Activated CD4-positive, alpha-beta T cell treated with anti-CD3 and anti-CD28 coated beads, Interleukin-2, Interleukin-4, amounts not matched to agents 100 ng/mL and 50 ng/mL, durations not matched to agents 16 hours and 8 hours (primary cell): ENCODE measurements around the gene PTPMT1.

Source experiments
- DNase-seq: peaks from one replicate; pipeline ENCODE4 v3.0.0-alpha.2; 2020; ENCODE audit warnings: low spot score

The PTPMT1 gene

GRCh38 chr11:47607380-47607779 is 42.0 kb downstream of the PTPMT1 start:
- DNase-seq: no peak

- no peak for DNase-seq
These were observed 44.3 kb downstream of the PTPMT1 start for GRCh38 chr11:47609675-47610074.

DNA sequence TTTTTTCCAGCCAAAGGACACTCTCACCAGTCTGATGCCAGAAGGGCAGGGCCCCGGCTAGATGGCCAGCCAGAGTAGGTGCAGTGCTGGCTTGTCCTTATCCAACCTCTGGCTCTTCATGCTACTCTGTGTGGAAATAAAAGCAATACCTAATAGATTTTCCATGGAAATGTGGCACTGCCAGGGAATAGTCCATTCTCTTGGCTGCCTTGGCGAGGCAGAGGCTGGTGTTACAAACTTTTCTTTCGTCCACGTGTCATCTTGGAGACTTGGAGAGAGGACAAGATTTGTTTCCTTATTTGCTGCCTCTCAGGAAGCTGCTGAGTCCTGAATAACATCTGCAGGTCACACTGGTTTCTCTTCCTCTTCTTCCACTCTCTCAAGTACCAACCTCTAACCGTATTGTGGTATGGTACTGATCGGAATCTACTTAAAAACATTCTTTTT is 46.0 kb downstream of the PTPMT1 start:
- DNase-seq: no peak

DNA sequence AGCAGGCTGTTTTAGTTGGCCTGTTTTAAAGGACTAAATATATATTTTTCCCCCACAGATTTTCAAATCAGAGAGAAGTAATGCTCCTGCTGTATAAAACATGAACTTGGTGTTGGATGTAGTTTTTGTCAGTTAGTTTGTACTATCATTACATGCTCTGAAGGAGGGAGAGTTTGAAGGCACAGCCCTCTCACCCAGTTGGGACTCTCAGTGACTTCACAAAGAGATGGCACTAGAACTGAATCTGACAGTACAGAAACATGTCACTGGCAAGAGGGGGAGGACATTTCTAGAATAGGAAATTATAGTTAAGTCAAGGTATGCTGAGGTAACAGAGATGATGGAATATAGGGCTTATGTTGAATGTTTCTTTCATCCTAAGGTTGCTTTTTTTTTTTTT is 49.9 kb downstream of the PTPMT1 start:
- no peak for DNase-seq

DNA sequence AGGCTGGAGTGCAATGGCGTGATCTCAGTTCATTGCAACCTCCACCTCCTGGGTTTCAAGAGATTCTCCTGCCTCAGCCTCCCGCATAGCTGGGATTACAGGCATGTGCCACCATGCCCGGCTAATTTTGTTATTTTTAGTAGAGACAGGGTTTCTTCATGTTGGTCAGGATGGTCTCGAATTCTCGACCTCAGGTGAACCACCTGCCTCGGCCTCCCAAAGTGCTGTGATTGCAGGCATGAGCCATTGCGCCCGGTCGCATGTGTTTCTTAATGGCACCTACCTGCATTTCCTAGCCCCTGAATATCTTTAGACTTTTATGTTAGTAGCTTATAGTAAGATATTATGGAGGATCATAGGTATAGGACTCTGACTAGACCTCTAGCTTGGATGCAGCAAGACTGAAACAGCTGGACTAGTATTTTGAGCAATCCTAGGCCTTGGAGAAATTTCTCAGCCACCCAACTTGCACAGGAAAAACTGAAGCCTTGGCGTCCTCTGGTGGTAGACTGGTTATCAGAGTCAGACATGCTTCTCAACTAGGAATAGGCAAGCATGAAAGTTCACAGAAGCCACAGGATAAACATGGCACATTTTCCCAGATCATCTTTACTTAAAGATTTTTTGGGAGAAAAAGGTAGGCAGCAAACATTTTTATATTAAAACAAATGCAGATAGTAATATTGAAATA is 51.5 kb downstream of the PTPMT1 start:
- peak; percentile 21 for DNase-seq

- peak; percentile 19 for DNase-seq
These were observed 52.0 kb downstream of the PTPMT1 start for GRCh38 chr11:47617417-47617809.

DNA sequence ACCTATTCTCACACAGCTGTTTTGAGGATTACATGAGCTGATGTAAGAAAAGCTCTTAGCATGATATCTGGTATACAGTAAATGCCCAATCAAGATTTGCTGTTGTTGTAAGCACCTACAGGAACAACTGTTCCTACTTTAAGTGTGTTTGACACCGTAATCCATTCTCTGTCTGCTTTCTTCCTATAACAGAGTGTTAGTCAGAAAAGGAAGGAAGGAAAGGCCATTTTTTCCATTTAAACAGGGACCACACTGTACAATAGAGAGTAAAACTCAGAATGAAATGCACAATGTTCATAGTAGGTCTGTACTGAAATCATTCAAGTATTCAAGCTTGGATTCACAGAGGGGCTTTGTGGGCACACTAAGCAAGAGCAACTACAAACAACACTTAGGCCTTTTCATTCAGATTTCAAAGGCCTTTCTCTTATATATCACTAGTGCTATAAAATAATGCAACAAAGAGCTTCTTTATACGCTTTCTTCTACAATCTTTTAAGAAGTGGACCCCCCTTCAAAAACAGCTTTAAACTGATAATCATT is 55.5 kb downstream of the PTPMT1 start:
- DNase-seq: no peak
